HG03064 (cell line): ENCODE results near the gene SPEF1.

ENCODE experiments used
- ATAC-seq: cut with Tn5 transposase; IDR thresholded peaks from one replicate; pipeline ENCODE4 v1.9.1; 2021; ENCODE audit warnings: low read depth; ENCODE audit not compliant: unreplicated experiment

The SPEF1 gene

GRCh38 chr20:3811467-3812258, 30.4 kb upstream of the SPEF1 start:
- no peak for ATAC-seq

DNA sequence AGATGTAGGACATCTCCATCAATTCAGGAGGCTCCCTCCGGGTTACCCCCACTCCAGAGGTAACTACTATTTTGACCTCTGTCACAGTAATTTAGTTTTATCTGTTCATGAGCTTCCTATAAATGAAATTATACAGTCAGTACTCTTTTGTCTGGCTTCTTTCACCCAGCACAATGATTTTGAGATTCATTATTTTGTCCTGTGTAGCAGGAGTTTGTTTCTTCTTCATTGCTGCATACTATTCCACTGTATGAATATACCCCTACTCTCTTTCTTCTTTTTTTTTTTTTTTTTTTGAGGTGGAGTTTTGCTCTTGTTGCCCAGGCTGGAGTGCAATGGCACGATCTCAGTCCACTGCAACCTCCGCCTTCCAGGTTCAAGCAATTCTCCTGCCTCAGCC, 27.3 kb upstream of the SPEF1 start:
- no peak for ATAC-seq

DNA sequence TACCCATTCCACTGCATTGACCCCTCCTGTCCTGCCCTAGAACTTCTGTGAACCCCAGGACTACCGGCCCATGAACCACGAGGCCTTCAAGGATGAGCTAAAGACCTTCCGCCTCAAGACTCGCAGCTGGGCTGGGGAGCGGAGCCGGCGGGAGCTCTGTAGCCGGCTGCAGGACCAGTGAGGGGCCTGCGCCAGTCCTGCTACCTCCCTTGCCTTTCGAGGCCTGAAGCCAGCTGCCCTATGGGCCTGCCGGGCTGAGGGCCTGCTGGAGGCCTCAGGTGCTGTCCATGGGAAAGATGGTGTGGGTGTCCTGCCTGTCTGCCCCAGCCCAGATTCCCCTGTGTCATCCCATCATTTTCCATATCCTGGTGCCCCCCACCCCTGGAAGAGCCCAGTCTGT, 23.5 kb upstream of the SPEF1 start:
- no peak for ATAC-seq

GRCh38 chr20:3804254-3804751, 23.1 kb upstream of the SPEF1 start:
- ATAC-seq: no peak

GRCh38 chr20:3803854-3804253, 22.6 kb upstream of the SPEF1 start:
- no peak for ATAC-seq

DNA sequence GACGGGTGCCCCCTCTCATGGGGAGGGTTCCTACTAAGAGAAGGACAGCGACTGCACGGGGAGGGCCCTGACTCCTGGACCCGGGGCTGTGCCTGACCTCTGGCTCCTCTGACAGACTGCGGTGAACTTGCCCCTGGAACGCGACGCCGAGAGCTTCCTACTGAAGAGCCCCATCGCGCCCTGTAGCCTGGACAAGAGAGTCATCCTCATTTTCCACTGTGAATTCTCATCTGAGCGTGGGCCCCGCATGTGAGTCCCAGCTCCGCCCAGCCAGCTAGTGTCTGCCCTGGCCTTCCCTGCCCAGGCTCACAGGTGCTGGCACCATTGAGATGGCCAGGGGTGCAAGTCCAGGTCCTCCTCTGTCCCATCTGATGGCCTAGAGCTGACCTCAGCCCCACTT, 22.0 kb upstream of the SPEF1 start:
- no peak for ATAC-seq

- no peak for ATAC-seq
Measured at GRCh38 chr20:3802524-3803239, 21.4 kb upstream of the SPEF1 start.

- ATAC-seq: no peak
Measured at GRCh38 chr20:3801846-3802245, 20.6 kb upstream of the SPEF1 start.

- no peak for ATAC-seq
Measured at GRCh38 chr20:3801299-3801698, 20.1 kb upstream of the SPEF1 start.

GRCh38 chr20:3800878-3801260, 19.6 kb upstream of the SPEF1 start:
- ATAC-seq: no peak

GRCh38 chr20:3800256-3800877, 19.1 kb upstream of the SPEF1 start:
- ATAC-seq: no peak

GRCh38 chr20:3798908-3799248, 17.6 kb upstream of the SPEF1 start:
- no peak for ATAC-seq

DNA sequence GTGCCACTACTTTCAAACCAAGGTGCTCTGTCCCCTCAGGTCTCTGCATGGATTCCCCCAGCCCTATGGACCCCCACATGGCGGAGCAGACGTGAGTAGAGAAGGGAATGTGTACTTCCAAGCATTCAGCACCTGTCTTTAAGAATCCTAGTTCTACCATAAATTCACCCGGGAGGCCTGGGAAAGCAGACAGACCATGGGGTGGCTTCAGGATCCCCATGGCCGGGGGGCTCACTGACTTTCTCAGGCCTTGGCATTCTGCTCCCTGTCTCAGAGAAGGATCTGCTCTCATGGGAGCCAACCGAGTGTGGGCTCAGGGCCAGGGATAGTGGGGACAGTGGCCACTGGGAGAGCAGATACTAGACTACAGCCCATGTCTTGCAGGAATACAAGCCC, 17.1 kb upstream of the SPEF1 start:
- ATAC-seq: no peak

- no peak for ATAC-seq
Measured at GRCh38 chr20:3797592-3798372, 16.5 kb upstream of the SPEF1 start.

GRCh38 chr20:3797226-3797545, 15.9 kb upstream of the SPEF1 start:
- no peak for ATAC-seq

GRCh38 chr20:3796477-3797225, 15.4 kb upstream of the SPEF1 start:
- no peak for ATAC-seq

DNA sequence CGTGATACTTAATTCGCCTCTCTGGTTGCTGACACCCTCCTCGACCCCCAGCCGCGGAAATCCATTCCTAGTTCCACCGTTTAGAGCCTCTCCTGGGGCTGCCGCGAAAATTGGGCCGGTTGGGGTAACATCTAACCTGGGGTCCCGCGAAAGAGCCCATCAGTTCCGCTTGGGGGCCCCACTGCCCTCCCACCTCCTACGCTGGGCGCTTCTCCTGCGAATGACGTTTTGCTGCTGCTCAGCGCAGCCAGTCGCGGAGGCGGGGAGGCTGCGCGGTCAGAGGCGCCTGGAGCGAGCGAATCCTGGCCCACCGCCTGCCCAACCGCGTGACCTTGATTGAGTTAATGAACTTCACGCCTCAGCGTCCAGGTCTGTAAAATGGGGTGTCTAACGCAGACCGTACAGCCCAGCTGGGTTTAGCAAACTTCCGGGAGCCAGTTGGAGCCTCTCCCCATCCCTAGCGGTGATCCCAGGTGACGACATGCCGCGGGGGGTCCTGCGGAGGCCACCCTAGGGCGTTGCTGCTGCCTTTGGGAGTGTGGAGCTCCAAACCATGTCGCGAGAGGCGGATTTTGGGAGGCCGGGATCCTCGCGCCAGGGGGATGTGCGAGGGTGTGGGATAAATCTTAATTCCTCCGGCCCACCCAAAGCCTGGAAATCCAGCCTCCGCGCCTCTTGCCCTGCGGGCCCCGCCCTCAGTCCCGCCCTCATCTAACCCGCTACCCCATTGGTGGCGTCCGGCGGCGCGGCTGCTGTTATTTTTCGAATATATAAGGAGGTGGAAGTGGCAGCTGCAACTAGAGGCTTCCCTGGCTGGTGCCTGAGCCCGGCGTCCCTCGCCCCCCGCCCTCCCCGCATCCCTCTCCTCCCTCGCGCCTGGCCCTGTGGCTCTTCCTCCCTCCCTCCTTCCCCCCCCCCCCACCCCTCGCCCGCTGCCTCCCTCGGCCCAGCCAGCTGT, 14.5 kb upstream of the SPEF1 start, which contains the start of gene CDC25B:
Gene CDC25B (plus strand): TSS at position 800 of the 958 bp plus-strand sequence. CDS start 222 bp downstream, outside the sequence.
- ATAC-seq: peak; percentile 66

DNA sequence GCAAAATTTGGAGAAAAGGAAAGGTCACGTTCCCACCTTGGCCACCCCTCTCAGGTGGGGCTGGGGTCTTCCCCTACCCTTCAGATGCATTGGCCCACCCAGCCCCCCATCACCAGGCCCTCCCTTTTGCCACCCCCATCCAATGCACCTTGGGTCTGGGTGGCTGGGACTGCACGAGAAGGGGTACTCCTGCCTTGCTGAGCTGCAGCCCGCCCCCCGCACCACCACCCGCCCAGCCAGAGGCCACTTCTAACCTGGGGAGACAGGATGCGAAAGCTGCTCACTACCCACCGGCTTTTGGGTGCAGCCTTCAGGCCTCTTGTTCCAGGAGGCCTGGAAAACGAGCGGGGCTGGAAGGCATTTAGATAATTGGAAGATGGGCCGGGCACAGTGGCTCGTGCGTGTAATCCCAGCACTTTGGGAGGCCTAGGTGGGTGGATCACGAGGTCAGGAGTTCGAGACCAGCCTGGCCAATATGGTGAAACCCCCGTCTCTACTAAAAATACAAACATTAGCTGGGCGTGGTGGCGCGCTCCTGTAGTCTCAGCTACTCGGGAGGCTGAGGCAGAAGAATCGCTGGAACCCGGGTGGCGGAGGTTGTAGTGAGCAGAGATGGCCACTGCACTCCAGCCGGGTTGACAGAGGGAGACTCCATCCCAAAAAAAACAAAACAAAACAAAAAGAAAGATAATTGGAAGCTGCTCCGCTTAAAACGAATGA, 13.6 kb upstream of the SPEF1 start:
- ATAC-seq: no peak
